Measurements from ENCODE around the gene SIVA1.

Gene SIVA1

GRCh38 chr14:104734991-104735779 lies 17.8 kb upstream of the SIVA1 start:
- no peak for DNase-seq
- TF ChIP-seq GATA1 (IDR thresholded peaks at IDR 0.05; ENCODE audit: low read depth, low read length) (no peak), POLR2A (IDR thresholded peaks at IDR 0.05; ENCODE audit: low read length) (no peak)

GRCh38 chr14:104735830-104736642 lies 16.9 kb upstream of the SIVA1 start:
- no peak for DNase-seq
- TF ChIP-seq GATA1 (IDR thresholded peaks at IDR 0.05; ENCODE audit: low read depth, low read length): no peak
- TF ChIP-seq POLR2A (IDR thresholded peaks at IDR 0.05; ENCODE audit: low read length): no peak

- TF ChIP-seq POLR2A (IDR thresholded peaks at IDR 0.05; ENCODE audit: low read length): no peak
- DNase-seq: no peak
Measured at GRCh38 chr14:104738375-104739019, 14.4 kb upstream of the SIVA1 start.

- TF ChIP-seq POLR2A (IDR thresholded peaks at IDR 0.05; ENCODE audit: low read length): no peak
- no peak for TF ChIP-seq GATA1 (IDR thresholded peaks at IDR 0.05; ENCODE audit: low read depth, low read length)
- DNase-seq: no peak
Measured at GRCh38 chr14:104739026-104739425, 13.9 kb upstream of the SIVA1 start.

GRCh38 chr14:104739546-104740516 lies 13.1 kb upstream of the SIVA1 start:
- no peak for DNase-seq
- TF ChIP-seq GATA1 (IDR thresholded peaks at IDR 0.05; ENCODE audit: low read depth, low read length) (no peak), POLR2A (IDR thresholded peaks at IDR 0.05; ENCODE audit: low read length) (no peak)

GRCh38 chr14:104741108-104741802 lies 11.7 kb upstream of the SIVA1 start:
- DNase-seq: no peak
- TF ChIP-seq POLR2A (IDR thresholded peaks at IDR 0.05; ENCODE audit: low read length): no peak
- no peak for TF ChIP-seq GATA1 (IDR thresholded peaks at IDR 0.05; ENCODE audit: low read depth, low read length)

GRCh38 chr14:104741803-104742251 lies 11.1 kb upstream of the SIVA1 start:
- TF ChIP-seq GATA1 (IDR thresholded peaks at IDR 0.05; ENCODE audit: low read depth, low read length): no peak
- no peak for TF ChIP-seq POLR2A (IDR thresholded peaks at IDR 0.05; ENCODE audit: low read length)
- DNase-seq: no peak

GRCh38 chr14:104742586-104743455 lies 10.1 kb upstream of the SIVA1 start:
- no peak for DNase-seq
- no peak for TF ChIP-seq GATA1 (IDR thresholded peaks at IDR 0.05; ENCODE audit: low read depth, low read length)
- TF ChIP-seq POLR2A (IDR thresholded peaks at IDR 0.05; ENCODE audit: low read length): no peak

GRCh38 chr14:104743461-104744380 lies 9.2 kb upstream of the SIVA1 start:
- no peak for DNase-seq
- TF ChIP-seq GATA1 (IDR thresholded peaks at IDR 0.05; ENCODE audit: low read depth, low read length) (no peak), POLR2A (IDR thresholded peaks at IDR 0.05; ENCODE audit: low read length) (no peak)

GRCh38 chr14:104744484-104744883 lies 8.5 kb upstream of the SIVA1 start:
- no peak for DNase-seq
- TF ChIP-seq GATA1 (IDR thresholded peaks at IDR 0.05; ENCODE audit: low read depth, low read length): no peak
- TF ChIP-seq POLR2A (IDR thresholded peaks at IDR 0.05; ENCODE audit: low read length): no peak

GRCh38 chr14:104745431-104745830 lies 7.5 kb upstream of the SIVA1 start:
- no peak for TF ChIP-seq GATA1 (IDR thresholded peaks at IDR 0.05; ENCODE audit: low read depth, low read length)
- TF ChIP-seq POLR2A (IDR thresholded peaks at IDR 0.05; ENCODE audit: low read length): no peak
- DNase-seq: no peak

All from erythroblast (primary cell).